HG03108 (cell line): ENCODE results near the gene TERF2IP.

Experiments
- ATAC-seq: cut with Tn5 transposase; IDR thresholded peaks from one replicate; pipeline ENCODE4 v1.9.1; 2021; ENCODE audit warnings: moderate library complexity; ENCODE audit not compliant: unreplicated experiment

The TERF2IP gene

GRCh38 chr16:75647492-75648264, at the start of gene TERF2IP, which contains the start of gene KARS1:
TSS of gene TERF2IP (plus strand) at chr16:75647773. CDS start at chr16:75647883, 110 bp downstream.
TSS of gene KARS1 (minus strand) at chr16:75647665. CDS start at chr16:75647639, 26 bp downstream.
- ATAC-seq, result peak; percentile 89

- ATAC-seq, result no peak
These were observed 47.9 kb upstream of the TERF2IP start for GRCh38 chr16:75599452-75600277.

- ATAC-seq, result no peak
These were observed 44.3 kb upstream of the TERF2IP start for GRCh38 chr16:75603241-75603640.

- ATAC-seq, result no peak
These were observed 41.1 kb upstream of the TERF2IP start for GRCh38 chr16:75606507-75606906.

- no peak for ATAC-seq
These were observed 33.3 kb upstream of the TERF2IP start for GRCh38 chr16:75614066-75614897.

GRCh38 chr16:75615619-75616018, 32.0 kb upstream of the TERF2IP start:
- ATAC-seq, result no peak

GRCh38 chr16:75616521-75617010, 31.0 kb upstream of the TERF2IP start:
- no peak for ATAC-seq

- ATAC-seq, result no peak
These were observed 30.5 kb upstream of the TERF2IP start for GRCh38 chr16:75617121-75617520.

- ATAC-seq, result no peak
These were observed 28.8 kb upstream of the TERF2IP start for GRCh38 chr16:75618780-75619179.

GRCh38 chr16:75620326-75621169, 27.0 kb upstream of the TERF2IP start:
- no peak for ATAC-seq

GRCh38 chr16:75621170-75621477, 26.4 kb upstream of the TERF2IP start:
- ATAC-seq, result no peak

- peak; percentile 92 for ATAC-seq
These were observed 24.6 kb upstream of the TERF2IP start, which contains the start of gene ADAT1 for GRCh38 chr16:75622761-75623605. TSS of gene ADAT1 (minus strand) at chr16:75623281. CDS start at chr16:75620799, 2,482 bp downstream.

GRCh38 chr16:75624921-75625334, 22.6 kb upstream of the TERF2IP start:
- no peak for ATAC-seq

GRCh38 chr16:75626806-75627205, 20.8 kb upstream of the TERF2IP start:
- no peak for ATAC-seq

- no peak for ATAC-seq
These were observed 19.7 kb upstream of the TERF2IP start for GRCh38 chr16:75627851-75628250.

- no peak for ATAC-seq
These were observed 19.2 kb upstream of the TERF2IP start for GRCh38 chr16:75628351-75628750.

- ATAC-seq, result no peak
These were observed 18.4 kb upstream of the TERF2IP start for GRCh38 chr16:75629132-75629531.

- no peak for ATAC-seq
These were observed 17.5 kb upstream of the TERF2IP start for GRCh38 chr16:75630052-75630451.

- ATAC-seq, result no peak
These were observed 14.7 kb upstream of the TERF2IP start for GRCh38 chr16:75632857-75633256.
